Choroid plexus epithelial cell (primary cell): ENCODE results near the gene GBE1.

Experiments
- DNase-seq: peaks from one replicate; pipeline ENCODE4 v3.0.0-alpha.2; 2010; ENCODE audit warnings: low read depth
- H3K4me3 ChIP-seq: 2 replicates; pipeline ENCODE4 v1.5.1; 2011; ENCODE audit warnings: low read depth, mild to moderate bottlenecking, control low read depth, low read length, moderate library complexity
- TF ChIP-seq, protein P1 (sequence below): conservative IDR thresholded peaks from 2 replicates; pipeline ENCODE4 v1.5.1; 2011; ENCODE audit warnings: low read depth, mild to moderate bottlenecking, control low read depth, inconsistent platforms, low read length, moderate library complexity

Gene GBE1

DNA sequence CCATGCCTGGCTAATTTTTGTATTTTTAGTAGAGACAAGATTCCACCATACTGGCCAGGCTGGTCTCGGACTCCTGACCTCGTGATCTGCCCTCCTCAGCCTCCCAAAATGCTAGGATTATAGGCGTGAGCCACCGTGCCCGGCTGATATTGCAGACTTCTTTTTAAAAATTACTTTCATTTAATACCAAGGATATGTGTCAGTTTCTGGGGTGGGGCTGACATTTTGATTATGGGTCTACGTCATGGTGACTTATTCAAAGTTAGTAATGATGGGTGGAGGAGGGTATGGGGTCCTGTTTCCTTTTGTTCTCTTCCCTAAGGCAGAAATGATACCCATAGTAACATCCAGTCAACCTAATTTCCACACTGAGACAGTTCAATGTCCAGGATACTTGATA is 34.7 kb downstream of the GBE1 start:
- TF ChIP-seq, protein P1, sequence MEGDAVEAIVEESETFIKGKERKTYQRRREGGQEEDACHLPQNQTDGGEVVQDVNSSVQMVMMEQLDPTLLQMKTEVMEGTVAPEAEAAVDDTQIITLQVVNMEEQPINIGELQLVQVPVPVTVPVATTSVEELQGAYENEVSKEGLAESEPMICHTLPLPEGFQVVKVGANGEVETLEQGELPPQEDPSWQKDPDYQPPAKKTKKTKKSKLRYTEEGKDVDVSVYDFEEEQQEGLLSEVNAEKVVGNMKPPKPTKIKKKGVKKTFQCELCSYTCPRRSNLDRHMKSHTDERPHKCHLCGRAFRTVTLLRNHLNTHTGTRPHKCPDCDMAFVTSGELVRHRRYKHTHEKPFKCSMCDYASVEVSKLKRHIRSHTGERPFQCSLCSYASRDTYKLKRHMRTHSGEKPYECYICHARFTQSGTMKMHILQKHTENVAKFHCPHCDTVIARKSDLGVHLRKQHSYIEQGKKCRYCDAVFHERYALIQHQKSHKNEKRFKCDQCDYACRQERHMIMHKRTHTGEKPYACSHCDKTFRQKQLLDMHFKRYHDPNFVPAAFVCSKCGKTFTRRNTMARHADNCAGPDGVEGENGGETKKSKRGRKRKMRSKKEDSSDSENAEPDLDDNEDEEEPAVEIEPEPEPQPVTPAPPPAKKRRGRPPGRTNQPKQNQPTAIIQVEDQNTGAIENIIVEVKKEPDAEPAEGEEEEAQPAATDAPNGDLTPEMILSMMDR: no peak
- H3K4me3 ChIP-seq: peak overlapping the region; percentile 5
- no peak for DNase-seq

DNA sequence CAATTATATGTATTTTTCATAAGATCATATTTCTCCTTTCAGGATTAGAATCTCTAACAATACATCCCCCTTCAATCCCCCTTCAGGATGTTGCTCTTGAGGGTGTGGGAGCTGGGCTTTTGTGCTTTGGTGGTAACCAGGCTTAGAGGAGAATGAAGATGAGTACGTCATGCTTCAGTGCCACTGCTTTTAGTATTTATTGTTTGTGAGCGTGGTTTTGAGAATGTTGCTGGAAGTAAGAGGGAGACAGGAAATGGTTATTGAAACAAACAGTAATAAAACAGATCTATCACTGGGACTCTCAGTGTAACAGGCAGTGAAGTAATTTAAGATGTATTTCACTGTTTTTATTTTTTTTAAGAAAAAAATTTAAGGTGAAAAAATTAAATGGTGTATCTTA is 35.3 kb downstream of the GBE1 start:
- H3K4me3 ChIP-seq: no peak overlapping the region
- TF ChIP-seq, protein P1: no peak
- DNase-seq: peak; percentile 47

DNA sequence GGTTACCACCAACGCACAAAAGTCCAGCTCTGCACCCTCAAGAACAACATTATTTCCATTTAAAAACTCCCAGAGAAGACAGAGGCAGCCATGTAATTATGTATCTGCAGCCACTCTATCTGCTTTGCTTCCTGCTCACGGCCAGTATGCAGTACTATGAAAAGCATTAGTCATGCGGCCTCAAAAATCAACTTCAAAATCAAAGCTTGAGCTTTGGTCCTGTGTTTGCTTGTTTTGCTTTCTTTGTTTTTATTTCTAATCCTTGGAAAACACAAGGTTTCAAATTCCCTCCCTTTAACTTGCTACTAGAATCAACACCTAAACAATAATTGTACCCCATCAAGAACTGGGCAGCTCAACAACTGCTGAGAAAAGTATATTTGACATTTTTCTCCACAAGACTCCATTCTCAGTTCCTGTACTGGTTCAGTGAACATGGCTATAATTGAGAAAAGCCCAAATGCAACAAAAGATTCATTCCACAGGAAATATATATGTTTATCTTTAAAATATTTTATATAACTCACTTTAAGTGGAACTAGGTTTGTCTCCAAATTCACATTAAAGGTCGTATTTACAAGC is 37.6 kb downstream of the GBE1 start:
- peak; percentile 79 for DNase-seq
- TF ChIP-seq, protein P1: no peak
- no peak overlapping the region for H3K4me3 ChIP-seq

DNA sequence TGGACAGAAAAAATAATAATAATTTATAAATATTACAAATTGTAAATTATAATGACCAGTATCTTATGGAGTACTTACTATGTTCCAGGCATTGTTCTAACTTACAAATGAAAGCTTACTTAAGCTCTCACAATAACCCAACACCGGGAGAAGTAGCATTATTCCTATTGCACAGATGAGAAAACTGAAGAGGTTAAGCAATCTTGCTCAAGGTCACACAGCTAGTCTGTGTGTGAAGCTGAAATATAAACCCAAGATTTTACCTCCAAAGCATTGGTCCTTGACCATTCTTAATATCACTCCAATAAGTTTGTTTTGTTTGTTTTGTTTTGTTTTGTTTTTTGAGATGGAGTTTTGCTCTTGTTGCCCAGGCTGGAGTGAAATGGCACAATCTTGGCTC is 43.1 kb downstream of the GBE1 start:
- no peak for DNase-seq
- TF ChIP-seq, protein P1: no peak
- H3K4me3 ChIP-seq: no peak overlapping the region

DNA sequence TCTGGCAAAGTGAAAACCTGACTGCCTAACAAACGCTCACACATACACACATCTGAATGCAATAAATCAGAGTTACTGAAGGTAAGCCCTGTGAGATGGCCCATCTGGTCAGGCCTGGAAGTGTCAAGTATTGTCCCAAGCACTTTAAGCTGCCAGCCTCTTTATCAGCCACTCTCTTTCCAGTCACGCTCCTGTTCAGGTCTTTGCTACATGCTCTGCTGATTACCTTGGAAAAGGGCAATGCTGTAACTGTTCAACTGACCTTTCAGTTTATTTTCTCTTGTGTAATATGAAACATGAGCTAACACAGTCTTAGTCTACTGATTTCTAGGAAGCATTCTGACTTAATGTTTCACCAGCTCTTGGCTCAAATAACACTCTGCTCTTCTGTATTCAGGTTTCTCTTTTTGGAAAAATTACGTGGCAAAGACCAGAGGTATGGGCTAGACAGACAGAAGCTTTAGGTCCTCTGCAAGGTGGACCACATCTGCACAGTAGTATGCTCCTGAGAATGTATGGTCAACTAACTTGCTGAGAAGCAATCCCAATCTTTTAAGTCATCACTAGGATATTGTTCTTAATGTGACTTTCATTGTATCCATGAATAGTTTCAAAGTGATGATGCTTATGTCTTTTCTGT is 44.5 kb downstream of the GBE1 start:
- TF ChIP-seq, protein P1: no peak
- DNase-seq: peak; percentile 87
- H3K4me3 ChIP-seq: peak overlapping the region; percentile 22

DNA sequence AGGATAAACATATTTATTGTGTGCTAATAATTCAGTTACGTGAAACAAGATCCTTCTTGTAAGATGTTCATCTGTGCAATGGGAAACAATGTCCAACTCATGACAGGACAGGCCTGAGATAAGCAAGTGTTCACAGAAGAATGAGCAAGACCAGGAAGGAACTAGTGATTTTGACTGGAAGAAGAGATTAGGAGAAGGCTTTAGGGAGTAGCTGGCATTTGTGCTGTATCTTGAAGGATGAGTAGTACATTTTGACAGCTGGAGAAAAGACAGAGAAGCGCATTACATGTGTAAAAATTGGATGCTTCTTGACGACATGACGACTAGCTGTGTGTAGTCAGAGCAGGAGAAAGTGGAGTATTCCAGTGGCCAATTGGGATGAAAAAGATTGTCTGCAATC is 48.4 kb downstream of the GBE1 start:
- no peak overlapping the region for H3K4me3 ChIP-seq
- TF ChIP-seq, protein P1: no peak
- DNase-seq: no peak

DNA sequence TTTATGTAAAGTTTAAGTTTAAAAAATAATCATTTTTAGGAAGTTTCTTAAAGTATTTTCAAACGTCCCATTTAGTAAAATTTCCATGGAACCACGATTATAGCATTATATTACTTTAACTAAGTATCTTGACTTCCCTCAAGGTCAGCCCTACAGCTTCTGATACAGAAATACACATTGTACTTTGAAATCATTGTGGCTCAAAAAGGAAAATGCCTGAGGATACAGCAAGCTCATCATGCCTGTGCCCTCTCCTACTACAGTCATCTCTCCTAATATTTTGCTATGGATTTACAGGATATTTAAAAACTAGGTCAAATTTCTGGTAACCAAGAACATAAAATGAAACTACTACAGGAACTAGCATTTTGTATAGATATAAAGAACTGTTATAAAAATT is 51.8 kb downstream of the GBE1 start:
- DNase-seq: no peak
- H3K4me3 ChIP-seq: no peak overlapping the region
- TF ChIP-seq, protein P1: no peak
